Tibial nerve (tissue), 4 donors: ENCODE results near the gene MUC12. TPM values are rescaled to one million over a fixed set of nuclear protein-coding genes. Genes with fewer than 3 reads are reported as not detected.
"Not testable (repeated sequence)": the region's sequence is repeated elsewhere in the genome, so short reads cannot be mapped to it uniquely, and the experiment has no call there.

ENCODE experiments used
- DNase-seq, 2 donors: peaks; one replicate each; pipeline ENCODE4 v3.0.0-alpha.2; 2019; ENCODE audit warnings: low spot score in 2 of 2
- H3K27ac ChIP-seq, 4 donors: fragments of 200-600 bp; sonication (generic) in 3 of 4; one replicate each; pipeline ENCODE4 v1.5.1; 2017 to 2019; ENCODE audit warnings: mild to moderate bottlenecking in 1 of 4
- H3K27me3 ChIP-seq, 2 donors: fragments of 200-600 bp; sonication (generic) in 1 of 2; one replicate each; pipeline versions ENCODE4 v1.5.1 to v1.6.0; 2017 to 2019
- H3K36me3 ChIP-seq, 3 donors: fragments of 200-600 bp; sonication (generic); one replicate each; pipeline ENCODE4 v1.5.1; 2018 to 2019
- H3K4me1 ChIP-seq, 4 donors: fragments of 200-600 bp; sonication (generic) in 3 of 4; one replicate each; pipeline ENCODE4 v1.5.1; 2017 to 2019
- H3K4me3 ChIP-seq, 4 donors: fragments of 200-600 bp; sonication (generic) in 3 of 4; one replicate each; pipeline ENCODE4 v1.5.1; 2017 to 2019; ENCODE audit warnings: mild to moderate bottlenecking in 1 of 4, moderate library complexity in 1 of 4
- H3K9me3 ChIP-seq, 4 donors: fragments of 200-600 bp; sonication (generic) in 3 of 4; one replicate each; pipeline ENCODE4 v1.5.1; 2017 to 2019
- EP300 ChIP-seq, 2 donors: sonication (generic); formaldehyde crosslinking; IDR thresholded peaks; one replicate each; pipeline ENCODE4 v1.6.1; 2017; ENCODE audit warnings: antibody characterized with exemption in 2 of 2, mild to moderate bottlenecking in 1 of 2
- POLR2A ChIP-seq, 2 donors: fragments of 450-650 bp; IDR thresholded peaks; one replicate each; pipeline ENCODE4 v1.6.1; 2017; ENCODE audit warnings: antibody characterized with exemption in 2 of 2, mild to moderate bottlenecking in 2 of 2, moderate library complexity in 2 of 2
- WGBS, 2 donors: methylation state at CpG; one replicate each; pipeline ENCODE4 v1.1.5; 2018; 5-methylcytosine and 5-hydroxymethylcytosine counted together
- total RNA-seq, 4 donors: library from RNA; depleted of rRNA; stranded (reverse); fragments of >200 nt; gene quantifications; one replicate each; pipeline ENCODE4 v1.1.0, GENCODE V29; 2016
- TF ChIP-seq, protein P1 (sequence below), 5 experiments: fragments of 200-600 bp in 3 of 5; fragments of 450-650 bp in 2 of 5; sonication (generic) in 3 of 5; IDR thresholded peaks; one replicate each; pipeline ENCODE4 v1.5.1; 2016 to 2019; ENCODE audit warnings: antibody characterized with exemption in 5 of 5, mild to moderate bottlenecking in 3 of 5, moderate library complexity in 2 of 5

Gene MUC12
- total RNA-seq, 4 donors from 2014 or later = not detected

DNA sequence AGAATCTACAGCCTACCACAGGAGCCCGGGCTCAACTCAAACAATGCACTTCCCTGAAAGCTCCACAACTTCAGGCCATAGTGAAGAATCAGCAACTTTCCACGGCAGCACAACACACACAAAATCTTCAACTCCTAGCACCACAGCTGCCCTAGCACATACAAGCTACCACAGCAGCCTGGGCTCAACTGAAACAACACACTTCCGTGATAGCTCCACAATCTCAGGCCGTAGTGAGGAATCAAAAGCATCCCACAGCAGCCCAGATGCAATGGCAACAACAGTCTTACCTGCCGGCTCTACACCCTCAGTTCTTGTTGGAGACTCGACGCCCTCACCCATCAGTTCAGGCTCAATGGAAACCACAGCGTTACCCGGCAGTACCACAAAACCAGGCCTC lies 22.3 kb downstream of the MUC12 start:
- 89 to 91% methylated on average over 9 of the region's 9 CpGs for WGBS, 2 donors
- Histone ChIP-seq H3K4me3 (no peak overlapping the region), H3K27ac (no peak overlapping the region), H3K4me1 (no peaks in the 10 kb centered on the region), H3K27me3 (no peaks in the 10 kb centered on the region), H3K36me3 (no peaks in the 10 kb centered on the region), H3K9me3 (no peaks in the 10 kb centered on the region)
- no peak for DNase-seq
- TF ChIP-seq EP300 (IDR thresholded peaks at IDR 0.05) = no peak
- no peak for TF ChIP-seq POLR2A (IDR thresholded peaks at IDR 0.05)
- TF ChIP-seq, protein P1, sequence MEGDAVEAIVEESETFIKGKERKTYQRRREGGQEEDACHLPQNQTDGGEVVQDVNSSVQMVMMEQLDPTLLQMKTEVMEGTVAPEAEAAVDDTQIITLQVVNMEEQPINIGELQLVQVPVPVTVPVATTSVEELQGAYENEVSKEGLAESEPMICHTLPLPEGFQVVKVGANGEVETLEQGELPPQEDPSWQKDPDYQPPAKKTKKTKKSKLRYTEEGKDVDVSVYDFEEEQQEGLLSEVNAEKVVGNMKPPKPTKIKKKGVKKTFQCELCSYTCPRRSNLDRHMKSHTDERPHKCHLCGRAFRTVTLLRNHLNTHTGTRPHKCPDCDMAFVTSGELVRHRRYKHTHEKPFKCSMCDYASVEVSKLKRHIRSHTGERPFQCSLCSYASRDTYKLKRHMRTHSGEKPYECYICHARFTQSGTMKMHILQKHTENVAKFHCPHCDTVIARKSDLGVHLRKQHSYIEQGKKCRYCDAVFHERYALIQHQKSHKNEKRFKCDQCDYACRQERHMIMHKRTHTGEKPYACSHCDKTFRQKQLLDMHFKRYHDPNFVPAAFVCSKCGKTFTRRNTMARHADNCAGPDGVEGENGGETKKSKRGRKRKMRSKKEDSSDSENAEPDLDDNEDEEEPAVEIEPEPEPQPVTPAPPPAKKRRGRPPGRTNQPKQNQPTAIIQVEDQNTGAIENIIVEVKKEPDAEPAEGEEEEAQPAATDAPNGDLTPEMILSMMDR (IDR thresholded peaks at IDR 0.05) = no peak

DNA sequence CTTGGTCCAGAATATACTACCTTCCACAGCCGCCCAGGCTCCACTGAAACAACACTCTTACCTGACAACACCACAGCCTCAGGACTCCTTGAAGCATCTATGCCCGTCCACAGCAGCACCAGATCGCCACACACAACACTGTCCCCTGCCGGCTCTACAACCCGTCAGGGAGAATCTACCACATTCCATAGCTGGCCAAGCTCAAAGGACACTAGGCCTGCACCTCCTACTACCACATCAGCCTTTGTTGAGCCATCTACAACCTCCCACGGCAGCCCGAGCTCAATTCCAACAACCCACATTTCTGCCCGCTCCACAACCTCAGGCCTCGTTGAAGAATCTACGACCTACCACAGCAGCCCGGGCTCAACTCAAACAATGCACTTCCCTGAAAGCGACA lies 22.9 kb downstream of the MUC12 start:
- not testable (repeated sequence) for H3K27me3 ChIP-seq, DNase-seq
- 80 to 83% methylated on average over 12 of the region's 12 CpGs for WGBS, 2 donors

DNA sequence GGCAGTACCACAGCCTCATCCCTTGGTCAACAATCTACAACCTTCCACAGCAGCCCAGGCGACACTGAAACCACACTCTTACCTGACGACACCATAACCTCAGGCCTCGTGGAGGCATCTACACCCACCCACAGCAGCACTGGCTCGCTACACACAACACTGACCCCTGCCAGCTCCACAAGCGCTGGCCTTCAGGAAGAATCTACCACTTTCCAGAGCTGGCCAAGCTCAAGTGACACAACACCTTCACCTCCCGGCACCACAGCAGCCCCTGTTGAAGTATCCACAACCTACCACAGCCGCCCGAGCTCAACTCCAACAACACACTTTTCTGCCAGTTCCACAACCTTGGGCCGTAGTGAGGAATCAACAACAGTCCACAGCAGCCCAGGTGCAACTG lies 25.3 kb downstream of the MUC12 start:
- not testable (repeated sequence) for H3K27me3 ChIP-seq, H3K4me3 ChIP-seq, H3K9me3 ChIP-seq, H3K4me1 ChIP-seq, H3K27ac ChIP-seq, DNase-seq, H3K36me3 ChIP-seq
- WGBS, 2 donors = no CpG with 5 or more reads among the region's 9 CpGs

More for the DNA sequence above, 22.9 kb downstream of the MUC12 start:
- not testable (repeated sequence) for H3K9me3 ChIP-seq, H3K4me3 ChIP-seq, H3K27ac ChIP-seq, H3K36me3 ChIP-seq, H3K4me1 ChIP-seq

DNA sequence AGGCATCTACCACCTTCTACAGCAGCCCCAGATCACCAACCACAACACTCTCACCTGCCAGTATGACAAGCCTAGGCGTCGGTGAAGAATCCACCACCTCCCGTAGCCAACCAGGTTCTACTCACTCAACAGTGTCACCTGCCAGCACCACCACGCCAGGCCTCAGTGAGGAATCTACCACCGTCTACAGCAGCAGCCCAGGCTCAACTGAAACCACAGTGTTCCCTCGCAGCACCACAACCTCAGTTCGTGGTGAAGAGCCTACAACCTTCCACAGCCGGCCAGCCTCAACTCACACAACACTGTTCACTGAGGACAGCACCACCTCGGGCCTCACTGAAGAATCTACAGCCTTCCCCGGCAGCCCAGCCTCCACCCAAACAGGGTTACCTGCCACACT lies 29.2 kb downstream of the MUC12 start:
- H3K36me3 ChIP-seq, DNase-seq, H3K27ac ChIP-seq, H3K27me3 ChIP-seq, H3K9me3 ChIP-seq, H3K4me1 ChIP-seq, H3K4me3 ChIP-seq: not testable (repeated sequence)
- WGBS, 2 donors = 78 to 86% methylated on average over 6 of the region's 10 CpGs

DNA sequence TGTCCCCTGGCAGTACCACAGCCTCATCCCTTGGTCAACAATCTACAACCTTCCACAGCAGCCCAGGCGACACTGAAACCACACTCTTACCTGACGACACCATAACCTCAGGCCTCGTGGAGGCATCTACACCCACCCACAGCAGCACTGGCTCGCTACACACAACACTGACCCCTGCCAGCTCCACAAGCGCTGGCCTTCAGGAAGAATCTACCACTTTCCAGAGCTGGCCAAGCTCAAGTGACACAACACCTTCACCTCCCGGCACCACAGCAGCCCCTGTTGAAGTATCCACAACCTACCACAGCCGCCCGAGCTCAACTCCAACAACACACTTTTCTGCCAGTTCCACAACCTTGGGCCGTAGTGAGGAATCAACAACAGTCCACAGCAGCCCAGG lies 30.0 kb downstream of the MUC12 start:
- H3K4me1 ChIP-seq, DNase-seq, H3K9me3 ChIP-seq, H3K36me3 ChIP-seq, H3K27ac ChIP-seq, H3K4me3 ChIP-seq, H3K27me3 ChIP-seq: not testable (repeated sequence)
- no CpG with 5 or more reads among the region's 9 CpGs for WGBS, 2 donors

DNA sequence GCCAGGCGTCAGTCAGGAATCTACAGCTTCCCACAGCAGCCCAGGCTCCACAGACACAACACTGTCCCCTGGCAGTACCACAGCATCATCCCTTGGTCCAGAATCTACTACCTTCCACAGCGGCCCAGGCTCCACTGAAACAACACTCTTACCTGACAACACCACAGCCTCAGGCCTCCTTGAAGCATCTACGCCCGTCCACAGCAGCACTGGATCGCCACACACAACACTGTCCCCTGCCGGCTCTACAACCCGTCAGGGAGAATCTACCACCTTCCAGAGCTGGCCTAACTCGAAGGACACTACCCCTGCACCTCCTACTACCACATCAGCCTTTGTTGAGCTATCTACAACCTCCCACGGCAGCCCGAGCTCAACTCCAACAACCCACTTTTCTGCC lies 30.7 kb downstream of the MUC12 start:
- H3K27ac ChIP-seq, H3K4me1 ChIP-seq, H3K36me3 ChIP-seq, H3K9me3 ChIP-seq, H3K27me3 ChIP-seq, H3K4me3 ChIP-seq: not testable (repeated sequence)
- peak in 1 of 2 donors; percentile 16 for DNase-seq
- 82 to 86% methylated on average over 8 to 10 of the region's 10 CpGs for WGBS, 2 donors

DNA sequence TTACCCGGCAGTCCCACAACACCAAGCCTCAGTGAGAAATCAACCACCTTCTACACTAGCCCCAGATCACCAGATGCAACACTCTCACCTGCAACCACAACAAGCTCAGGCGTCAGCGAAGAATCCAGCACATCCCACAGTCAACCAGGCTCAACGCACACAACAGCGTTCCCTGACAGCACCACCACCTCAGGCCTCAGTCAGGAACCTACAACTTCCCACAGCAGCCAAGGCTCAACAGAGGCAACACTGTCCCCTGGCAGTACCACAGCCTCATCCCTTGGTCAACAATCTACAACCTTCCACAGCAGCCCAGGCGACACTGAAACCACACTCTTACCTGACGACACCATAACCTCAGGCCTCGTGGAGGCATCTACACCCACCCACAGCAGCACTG lies 33.0 kb downstream of the MUC12 start:
- not testable (repeated sequence) for H3K27ac ChIP-seq, H3K4me3 ChIP-seq, H3K9me3 ChIP-seq, H3K4me1 ChIP-seq, H3K36me3 ChIP-seq, DNase-seq, H3K27me3 ChIP-seq
- 96% methylated on average over 3 of the region's 8 CpGs; no CpG with 5 or more reads in 1 of the 2 donors for WGBS, 2 donors

DNA sequence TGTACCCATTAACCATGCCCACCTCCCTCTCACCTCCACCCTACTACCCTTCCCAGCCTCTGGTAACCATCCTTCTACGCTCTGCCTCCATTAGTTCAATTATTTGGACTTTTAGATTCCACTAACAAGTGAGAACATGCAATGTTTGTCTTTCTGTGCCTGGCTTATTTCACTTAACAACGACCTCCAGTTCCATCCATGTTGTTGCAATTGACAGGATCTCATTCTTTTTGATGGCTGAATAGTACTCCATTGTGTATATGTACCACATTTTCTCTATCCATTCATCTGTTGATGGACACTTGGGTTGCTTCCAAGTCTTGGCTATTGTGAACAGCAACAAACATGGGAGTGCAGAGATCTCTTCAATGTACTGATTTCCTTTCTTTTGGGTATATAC lies 38.0 kb downstream of the MUC12 start:
- not testable (repeated sequence) for H3K9me3 ChIP-seq, H3K36me3 ChIP-seq, H3K27me3 ChIP-seq, H3K27ac ChIP-seq, H3K4me3 ChIP-seq, DNase-seq, H3K4me1 ChIP-seq
- 72 to 75% methylated on average over 2 of the region's 2 CpGs for WGBS, 2 donors

DNA sequence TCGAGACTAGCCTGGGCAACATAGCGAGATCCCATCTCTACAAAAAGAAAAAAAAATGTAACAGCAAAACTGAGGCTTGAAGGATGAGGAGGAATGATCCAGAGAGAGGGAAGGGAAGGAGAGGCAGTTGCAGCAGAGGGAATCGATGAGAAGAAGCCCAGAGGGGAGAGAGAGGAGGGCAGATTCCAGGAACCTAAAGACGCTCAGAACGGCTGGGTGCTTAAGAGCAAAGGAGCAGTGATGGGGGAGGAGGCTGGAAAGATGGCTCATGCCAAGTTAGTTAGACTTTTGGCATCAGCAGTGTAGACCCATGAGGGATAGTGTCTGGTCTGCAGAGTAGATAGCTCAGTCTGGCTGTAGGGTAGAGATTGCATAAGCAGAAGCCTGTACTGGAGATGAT lies 40.3 kb downstream of the MUC12 start:
- TF ChIP-seq POLR2A (IDR thresholded peaks at IDR 0.05) (no peak), EP300 (IDR thresholded peaks at IDR 0.05) (no peak)
- TF ChIP-seq, protein P1 (IDR thresholded peaks at IDR 0.05) = no peak
- H3K36me3 ChIP-seq = peaks cover 0 to 9% (median 0%) of the 10 kb centered on the region in 3 donors
- H3K4me1 ChIP-seq = no peaks in the 10 kb centered on the region
- peaks cover 0 to 6% (median 0%) of the 10 kb centered on the region in 4 donors for H3K9me3 ChIP-seq
- 76 to 78% methylated on average over 5 of the region's 5 CpGs for WGBS, 2 donors
- no peak overlapping the region for H3K27ac ChIP-seq
- H3K4me3 ChIP-seq = no peak overlapping the region
- no peaks in the 10 kb centered on the region for H3K27me3 ChIP-seq
- DNase-seq = no peak
